GM13976 (cell line): ENCODE measurements around the gene PRG3.

Source experiments
- DNase-seq: peaks from one replicate; pipeline ENCODE4 v3.0.0; 2012; ENCODE audit warnings: low spot score
- CTCF ChIP-seq: IDR thresholded peaks from 2 replicates; pipeline ENCODE4 v1.5.1; 2012; ENCODE audit warnings: borderline replicate concordance, mild to moderate bottlenecking; ENCODE audit not compliant: insufficient read depth; ENCODE audit errors: extremely low read depth, missing control alignments, control extremely low read depth
- in situ Hi-C: fragments of 300-500 bp; cut with MboI; formaldehyde crosslinking; loops from one replicate; pipeline ENCODE4 v1.12.0; 2022; ENCODE audit warnings: low sequenced_read_pairs, mixed read lengths, inconsistent platforms; ENCODE audit not compliant: unreplicated experiment

Gene PRG3

GRCh38 chr11:57327721-57328120 is 53.2 kb downstream of the PRG3 start:
- TF ChIP-seq CTCF: no peak
- in situ Hi-C loops: no loop called here
- no peak for DNase-seq
